SK-N-MC (cell line): ENCODE data around the gene TEX51.

ENCODE experiments used
- EZH2 ChIP-seq: fragments of 200-600 bp; sonication (generic); IDR thresholded peaks from one replicate; pipeline ENCODE4 v1.6.1; 2017; ENCODE audit warnings: antibody characterized with exemption
- POLR2AphosphoS5 ChIP-seq: IDR thresholded peaks from 2 replicates; pipeline ENCODE4 v1.6.1; 2012; ENCODE audit warnings: mild to moderate bottlenecking, low read depth, low read length, borderline replicate concordance

DNA sequence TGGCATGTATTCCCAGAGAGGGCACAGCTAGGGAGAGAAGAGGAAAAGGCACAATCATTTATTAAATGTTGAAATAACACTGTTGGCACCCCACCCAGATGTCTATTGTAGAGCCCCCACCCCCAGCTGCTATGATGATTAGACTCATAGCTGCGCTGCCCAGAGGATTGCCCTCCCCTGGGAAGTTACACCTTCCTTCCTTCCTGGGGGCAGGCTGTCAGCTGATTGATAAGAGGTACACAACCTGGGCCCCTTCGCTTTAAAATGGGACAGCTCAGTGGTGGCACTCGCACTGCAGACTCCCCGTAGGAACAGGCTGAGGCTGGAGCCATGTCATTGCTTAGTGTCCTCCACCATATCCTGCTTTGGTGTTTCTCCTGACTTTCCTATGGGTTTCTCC, 18.1 kb downstream of the TEX51 start:
- TF ChIP-seq EZH2 (no peak), POLR2AphosphoS5 (no peak)
